Measurements from ENCODE around the gene FBP1.
"Not testable (repeated sequence)": the region's sequence is repeated elsewhere in the genome, so short reads cannot be mapped to it uniquely, and the experiment has no call there.

Gene FBP1

DNA sequence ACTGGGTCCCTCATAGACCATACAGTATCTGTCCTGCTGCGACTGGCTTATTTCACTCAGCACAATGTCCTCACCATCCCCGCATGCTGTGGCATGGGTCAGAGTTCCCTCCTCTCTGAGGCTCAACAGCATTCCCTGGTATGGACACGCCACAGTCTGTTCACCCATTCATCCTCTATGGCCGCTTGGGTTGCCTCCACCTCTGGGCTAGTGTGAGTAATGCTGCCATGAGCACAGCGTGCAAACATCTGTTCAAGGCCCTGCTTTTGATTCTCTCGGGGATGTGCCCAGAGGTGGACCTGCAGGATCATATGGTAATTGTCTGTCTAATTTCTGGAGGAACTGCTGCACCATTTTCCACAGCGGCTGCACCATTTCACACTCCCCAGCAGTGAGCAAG, 40.2 kb downstream of the FBP1 start:
- no peaks in the 10 kb centered on the region for H3K27me3 ChIP-seq
- peaks cover 0 to 7% (median 0%) of the 10 kb centered on the region in 4 donors for H3K4me1 ChIP-seq
- no peak overlapping the region for H3K27ac ChIP-seq
- no peaks in the 10 kb centered on the region for H3K9me3 ChIP-seq
- H3K4me3 ChIP-seq = no peak overlapping the region
- DNase-seq = no peak
- intact Hi-C loops (cut with DNase I; ENCODE audit: low total_unique reads) = no loop called here
- TF ChIP-seq, protein P1, sequence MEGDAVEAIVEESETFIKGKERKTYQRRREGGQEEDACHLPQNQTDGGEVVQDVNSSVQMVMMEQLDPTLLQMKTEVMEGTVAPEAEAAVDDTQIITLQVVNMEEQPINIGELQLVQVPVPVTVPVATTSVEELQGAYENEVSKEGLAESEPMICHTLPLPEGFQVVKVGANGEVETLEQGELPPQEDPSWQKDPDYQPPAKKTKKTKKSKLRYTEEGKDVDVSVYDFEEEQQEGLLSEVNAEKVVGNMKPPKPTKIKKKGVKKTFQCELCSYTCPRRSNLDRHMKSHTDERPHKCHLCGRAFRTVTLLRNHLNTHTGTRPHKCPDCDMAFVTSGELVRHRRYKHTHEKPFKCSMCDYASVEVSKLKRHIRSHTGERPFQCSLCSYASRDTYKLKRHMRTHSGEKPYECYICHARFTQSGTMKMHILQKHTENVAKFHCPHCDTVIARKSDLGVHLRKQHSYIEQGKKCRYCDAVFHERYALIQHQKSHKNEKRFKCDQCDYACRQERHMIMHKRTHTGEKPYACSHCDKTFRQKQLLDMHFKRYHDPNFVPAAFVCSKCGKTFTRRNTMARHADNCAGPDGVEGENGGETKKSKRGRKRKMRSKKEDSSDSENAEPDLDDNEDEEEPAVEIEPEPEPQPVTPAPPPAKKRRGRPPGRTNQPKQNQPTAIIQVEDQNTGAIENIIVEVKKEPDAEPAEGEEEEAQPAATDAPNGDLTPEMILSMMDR (IDR thresholded peaks at IDR 0.05) = no peak
- H3K36me3 ChIP-seq = no peaks in the 10 kb centered on the region

- H3K4me1 ChIP-seq = no peaks in the 10 kb centered on the region
- no peak for DNase-seq
- H3K27ac ChIP-seq = no peak within 1 kb of the TSS
- H3K4me3 ChIP-seq = no peak within 1 kb of the TSS
- TF ChIP-seq, protein P1 (IDR thresholded peaks at IDR 0.05) = no peak
- H3K36me3 ChIP-seq = no peaks in the 10 kb centered on the region
- H3K9me3 ChIP-seq = no peaks in the 10 kb centered on the region
- intact Hi-C loops (cut with DNase I; ENCODE audit: low total_unique reads) = no loop called here
- peaks cover 0 to 7% of the 10 kb centered on the region in 2 donors for H3K27me3 ChIP-seq
Measured at GRCh38 chr9:94593459-94594345, 45.6 kb downstream of the FBP1 start, which contains the start of gene FBP2. FBP2 (minus strand) TSS chr9:94593824; CDS start chr9:94593726, 98 bp downstream.

DNA sequence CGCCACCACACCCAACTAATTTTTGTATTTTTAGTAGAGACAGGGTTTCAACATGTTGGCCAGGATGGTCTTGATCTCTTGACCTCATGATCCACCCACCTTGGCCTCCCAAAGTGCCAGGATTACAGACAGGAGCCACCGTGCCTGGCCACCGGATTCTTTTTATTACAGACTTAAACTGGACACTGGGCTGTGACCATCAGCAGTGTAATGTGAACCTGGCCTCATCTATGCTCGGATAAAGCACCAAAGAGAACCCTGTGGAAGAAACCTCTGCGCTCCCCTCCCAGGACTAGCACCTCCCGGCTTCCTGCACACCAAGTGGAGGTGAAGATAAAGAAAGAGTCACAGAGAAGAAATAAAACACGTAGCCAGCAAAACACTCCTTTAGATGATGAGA, 46.6 kb downstream of the FBP1 start:
- DNase-seq; intact Hi-C loops (cut with DNase I; ENCODE audit: low total_unique reads); H3K9me3 ChIP-seq; H3K36me3 ChIP-seq; H3K4me3 ChIP-seq; H3K4me1 ChIP-seq; H3K27ac ChIP-seq; H3K27me3 ChIP-seq: not testable (repeated sequence)

DNA sequence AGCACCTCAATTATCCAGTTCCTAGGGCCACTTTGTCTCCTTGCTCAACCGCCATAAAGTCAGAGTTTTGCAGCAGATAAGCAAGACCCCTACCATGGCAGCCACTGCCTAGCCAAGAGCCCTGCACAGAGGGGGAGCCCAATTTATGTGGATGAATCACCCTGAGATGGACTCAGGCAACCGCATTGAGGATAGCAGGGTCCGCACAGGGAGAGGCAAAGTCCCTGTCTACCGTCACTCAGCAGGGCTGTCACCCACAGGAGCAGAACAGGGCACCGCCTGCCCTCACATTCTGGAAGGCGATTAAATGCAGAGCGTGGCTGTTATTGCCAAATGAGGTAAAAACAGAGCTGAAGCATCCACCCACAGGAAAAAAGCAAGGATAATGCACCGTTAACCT, 47.4 kb downstream of the FBP1 start:
- TF ChIP-seq, protein P1 (IDR thresholded peaks at IDR 0.05) = no peak
- Histone ChIP-seq H3K27me3 (peaks cover 0 to 10% of the 10 kb centered on the region in 2 donors), H3K4me3 (no peak overlapping the region), H3K27ac (no peak overlapping the region), H3K4me1 (no peaks in the 10 kb centered on the region), H3K36me3 (no peaks in the 10 kb centered on the region), H3K9me3 (no peaks in the 10 kb centered on the region)
- intact Hi-C loops (cut with DNase I; ENCODE audit: low total_unique reads) = no loop called here
- no peak for DNase-seq

DNA sequence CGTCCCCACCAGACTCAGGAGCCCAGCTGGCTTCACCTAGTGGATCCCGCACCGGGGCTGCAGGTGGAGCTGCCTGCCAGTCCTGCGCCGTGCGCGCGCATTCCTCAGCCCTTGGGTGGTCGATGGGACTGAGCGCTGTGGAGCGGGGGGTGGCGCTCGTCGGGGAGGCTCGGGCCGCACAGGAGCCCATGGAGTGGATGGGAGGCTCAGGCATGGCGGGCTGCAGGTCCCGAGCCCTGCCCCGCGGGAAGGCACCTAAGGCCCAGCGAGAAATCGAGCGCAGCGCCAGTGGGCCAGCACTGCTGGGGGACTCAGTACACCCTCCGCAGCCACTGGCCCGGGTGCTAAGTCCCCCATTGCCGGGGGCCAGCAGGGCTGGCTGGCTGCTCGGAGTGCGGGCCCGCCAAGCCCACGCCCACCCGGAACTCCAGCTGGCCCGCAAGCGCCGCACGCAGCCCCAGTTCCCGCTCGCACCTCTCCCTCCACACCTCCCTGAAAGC, 48.2 kb downstream of the FBP1 start:
- intact Hi-C loops (cut with DNase I; ENCODE audit: low total_unique reads); H3K36me3 ChIP-seq; H3K9me3 ChIP-seq; H3K4me3 ChIP-seq; H3K4me1 ChIP-seq; H3K27me3 ChIP-seq; DNase-seq; H3K27ac ChIP-seq: not testable (repeated sequence)

DNA sequence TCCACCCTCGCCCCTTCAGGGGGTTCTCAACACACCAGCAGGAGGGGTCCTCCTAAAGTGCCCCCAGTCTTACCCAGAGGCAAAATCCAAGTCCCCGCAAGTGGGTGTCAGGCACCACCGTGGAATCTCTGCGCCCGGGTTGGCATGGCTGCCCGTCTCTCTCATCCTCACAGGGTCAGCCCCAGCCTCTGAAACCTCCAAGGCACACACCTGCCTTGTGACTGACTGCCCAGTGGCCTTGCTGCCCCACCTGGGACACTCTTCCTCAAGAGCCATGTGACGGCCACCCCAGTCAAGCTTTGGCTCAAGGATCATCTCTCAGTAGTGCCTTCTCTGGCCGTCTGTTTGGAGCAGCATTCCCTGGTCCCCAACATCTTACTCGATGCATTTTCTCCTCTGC, 50.6 kb downstream of the FBP1 start:
- Histone ChIP-seq H3K4me3 (no peak overlapping the region), H3K27me3 (peaks cover 0 to 10% of the 10 kb centered on the region in 2 donors), H3K36me3 (no peaks in the 10 kb centered on the region), H3K27ac (no peak overlapping the region), H3K4me1 (no peaks in the 10 kb centered on the region), H3K9me3 (no peaks in the 10 kb centered on the region)
- no peak for DNase-seq
- TF ChIP-seq, protein P1 (IDR thresholded peaks at IDR 0.05) = no peak
- intact Hi-C loops (cut with DNase I; ENCODE audit: low total_unique reads) = no loop called here

Measured in tibial artery (tissue), 4 donors.